ENCODE data around the gene SIGLEC10. TPM values are rescaled to one million over a fixed set of nuclear protein-coding genes. Genes with fewer than 3 reads are reported as not detected.
"Not testable (repeated sequence)": the region's sequence is repeated elsewhere in the genome, so short reads cannot be mapped to it uniquely, and the experiment has no call there.

Gene SIGLEC10
- total and polyA plus RNA-seq, 2 donors from 2014 or later = 0.34 to 33.8 TPM

DNA sequence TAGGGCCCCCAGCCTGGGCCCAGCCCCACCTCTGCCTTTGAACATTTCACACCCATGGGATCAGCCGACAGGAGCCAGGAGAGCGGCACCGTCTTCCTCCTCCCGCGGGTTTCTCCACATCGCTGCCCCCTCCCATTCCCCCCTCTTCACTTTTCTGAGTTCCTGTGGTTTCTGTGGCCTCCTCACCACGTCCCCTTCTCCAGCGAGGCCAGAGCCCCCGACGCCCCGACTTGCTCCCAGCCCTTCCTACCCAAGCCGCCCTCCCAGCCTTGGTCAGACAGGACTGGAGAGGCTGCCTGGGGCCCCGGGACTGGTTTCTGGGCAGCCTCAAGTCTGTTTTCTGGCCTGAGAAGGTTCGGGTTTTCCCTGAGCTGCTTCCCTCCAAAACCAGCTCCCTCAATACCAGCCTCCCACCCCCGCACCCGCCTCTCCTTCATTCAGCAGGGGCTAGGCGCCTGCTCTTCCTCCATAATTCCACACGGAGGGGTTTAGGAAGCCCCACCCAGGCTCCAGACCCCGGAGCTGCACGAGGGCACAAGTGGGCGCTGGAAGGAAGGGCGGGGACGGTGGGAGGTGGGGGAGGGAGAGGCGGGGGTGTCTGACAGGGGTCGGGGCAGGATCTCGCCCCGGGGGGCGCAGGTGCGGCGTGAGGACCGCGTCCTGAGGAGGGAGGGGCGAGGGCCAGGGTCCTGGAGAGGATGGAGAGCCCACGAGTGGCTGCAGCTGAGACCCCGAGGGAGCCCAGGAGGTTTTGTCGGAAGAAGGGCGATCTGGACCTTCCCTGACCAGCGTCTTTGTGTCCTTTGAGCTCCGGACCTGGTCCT, 4.0 kb upstream of the SIGLEC10 start:
- DNase-seq = no peak
- no peak overlapping the region for H3K4me3 ChIP-seq (ENCODE audit: low read length in 3 of 3)
- no peaks in the 10 kb centered on the region for H3K27me3 ChIP-seq (ENCODE audit: control insufficient read depth, insufficient read depth, low read length)
- no peak overlapping the region for H3K9ac ChIP-seq (ENCODE audit: low read length in 3 of 3)
- TF ChIP-seq CTCF (IDR thresholded peaks at IDR 0.05; ENCODE audit: borderline replicate concordance, extremely low read depth, insufficient read depth) = no peak
- H3K36me3 ChIP-seq (ENCODE audit: control insufficient read depth in 2 of 3, insufficient read depth in 3 of 3, low read length in 3 of 3) = no peaks in the 10 kb centered on the region
- FAIRE-seq = no peak
- no peak overlapping the region for H3K27ac ChIP-seq (ENCODE audit: low read depth in 2 of 2, low read length in 2 of 2)
- H3K9me3 ChIP-seq (ENCODE audit: control insufficient read depth in 2 of 3, insufficient read depth in 1 of 3, low read length in 3 of 3) = no peaks in the 10 kb centered on the region
- H3K4me1 ChIP-seq (ENCODE audit: control insufficient read depth in 2 of 3, insufficient read depth in 2 of 3, low read depth in 1 of 3, low read length in 3 of 3) = no peaks in the 10 kb centered on the region
- intact Hi-C loops (cut with DNase I) = no loop called here

DNA sequence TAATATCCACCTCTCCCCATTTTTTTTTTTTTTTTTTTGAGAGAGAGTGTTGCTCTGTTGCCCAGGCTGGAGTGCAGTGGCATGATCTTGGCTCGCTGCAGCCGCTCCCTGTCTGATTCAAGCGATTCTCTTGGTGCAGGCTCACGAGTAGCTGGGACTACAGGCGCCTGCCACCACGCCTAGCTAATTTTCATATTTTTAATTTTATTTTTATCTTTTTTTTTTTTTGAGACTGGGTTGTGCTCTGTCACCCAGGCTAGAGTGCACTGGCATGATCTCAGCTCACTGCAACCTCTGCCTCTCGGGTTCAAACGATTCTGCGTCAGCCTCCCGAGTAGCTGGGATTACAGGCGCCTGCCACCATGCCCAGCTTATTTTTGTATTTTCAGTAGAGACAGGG, 3.1 kb upstream of the SIGLEC10 start:
- H3K9me3 ChIP-seq (ENCODE audit: control insufficient read depth in 2 of 3, insufficient read depth in 1 of 3, low read length in 3 of 3); H3K36me3 ChIP-seq (ENCODE audit: control insufficient read depth in 2 of 3, insufficient read depth in 3 of 3, low read length in 3 of 3); H3K27ac ChIP-seq (ENCODE audit: low read depth in 2 of 2, low read length in 2 of 2); H3K9ac ChIP-seq (ENCODE audit: low read length in 3 of 3); H3K4me3 ChIP-seq (ENCODE audit: low read length in 3 of 3); H3K27me3 ChIP-seq (ENCODE audit: control insufficient read depth, insufficient read depth, low read length); H3K4me1 ChIP-seq (ENCODE audit: control insufficient read depth in 2 of 3, insufficient read depth in 2 of 3, low read depth in 1 of 3, low read length in 3 of 3); intact Hi-C loops (cut with DNase I); DNase-seq; FAIRE-seq: not testable (repeated sequence)

DNA sequence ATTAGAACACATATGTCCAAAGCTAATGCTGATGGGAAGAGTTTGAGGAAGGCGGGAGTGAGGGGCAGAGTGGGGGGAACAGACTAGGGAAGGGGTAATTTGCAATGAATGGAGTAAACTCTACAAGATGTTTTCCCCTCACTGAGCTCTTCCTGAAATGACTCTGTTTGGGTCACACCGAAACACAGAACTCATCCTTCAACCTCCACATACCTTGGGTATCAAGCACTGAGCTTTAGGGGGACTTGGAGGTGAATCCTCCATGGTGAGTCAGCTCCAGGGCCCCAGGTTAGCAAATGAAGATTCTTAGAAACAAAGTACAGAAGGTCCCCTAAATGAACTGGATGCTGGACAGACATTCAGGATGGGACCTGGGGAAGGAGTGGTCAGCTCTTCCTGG, 1.3 kb upstream of the SIGLEC10 start:
- Histone ChIP-seq H3K27ac (ENCODE audit: low read depth in 2 of 2, low read length in 2 of 2) (no peak overlapping the region), H3K36me3 (ENCODE audit: control insufficient read depth in 2 of 3, insufficient read depth in 3 of 3, low read length in 3 of 3) (no peaks in the 10 kb centered on the region), H3K4me3 (ENCODE audit: low read length in 3 of 3) (no peak overlapping the region), H3K27me3 (ENCODE audit: control insufficient read depth, insufficient read depth, low read length) (no peaks in the 10 kb centered on the region), H3K4me1 (ENCODE audit: control insufficient read depth in 2 of 3, insufficient read depth in 2 of 3, low read depth in 1 of 3, low read length in 3 of 3) (no peaks in the 10 kb centered on the region), H3K9ac (ENCODE audit: low read length in 3 of 3) (no peak overlapping the region), H3K9me3 (ENCODE audit: control insufficient read depth in 2 of 3, insufficient read depth in 1 of 3, low read length in 3 of 3) (no peaks in the 10 kb centered on the region)
- no peak for TF ChIP-seq CTCF (IDR thresholded peaks at IDR 0.05; ENCODE audit: borderline replicate concordance, extremely low read depth, insufficient read depth)
- no peak for DNase-seq
- no peak for FAIRE-seq
- intact Hi-C loops (cut with DNase I) = no loop called here

- Histone ChIP-seq H3K4me3 (ENCODE audit: low read length in 3 of 3) (no peak overlapping the region), H3K27me3 (ENCODE audit: control insufficient read depth, insufficient read depth, low read length) (no peaks in the 10 kb centered on the region), H3K4me1 (ENCODE audit: control insufficient read depth in 2 of 3, insufficient read depth in 2 of 3, low read depth in 1 of 3, low read length in 3 of 3) (no peaks in the 10 kb centered on the region), H3K9ac (ENCODE audit: low read length in 3 of 3) (no peak overlapping the region), H3K9me3 (ENCODE audit: control insufficient read depth in 2 of 3, insufficient read depth in 1 of 3, low read length in 3 of 3) (no peaks in the 10 kb centered on the region), H3K27ac (ENCODE audit: low read depth in 2 of 2, low read length in 2 of 2) (no peak overlapping the region), H3K36me3 (ENCODE audit: control insufficient read depth in 2 of 3, insufficient read depth in 3 of 3, low read length in 3 of 3) (no peaks in the 10 kb centered on the region)
- intact Hi-C loops (cut with DNase I) = no loop called here
- DNase-seq (peak in 1 of 5 donors; percentile 3), FAIRE-seq (no peak)
- TF ChIP-seq CTCF (IDR thresholded peaks at IDR 0.05; ENCODE audit: borderline replicate concordance, extremely low read depth, insufficient read depth) = no peak
These were observed 342 bp upstream of the SIGLEC10 start for GRCh38 chr19:51417810-51418157.

GRCh38 chr19:51416422-51416821, 1.0 kb downstream of the SIGLEC10 start:
- H3K4me3 ChIP-seq (ENCODE audit: low read length in 3 of 3); H3K36me3 ChIP-seq (ENCODE audit: control insufficient read depth in 2 of 3, insufficient read depth in 3 of 3, low read length in 3 of 3); intact Hi-C loops (cut with DNase I); FAIRE-seq; H3K27me3 ChIP-seq (ENCODE audit: control insufficient read depth, insufficient read depth, low read length); H3K27ac ChIP-seq (ENCODE audit: low read depth in 2 of 2, low read length in 2 of 2); H3K9ac ChIP-seq (ENCODE audit: low read length in 3 of 3); H3K9me3 ChIP-seq (ENCODE audit: control insufficient read depth in 2 of 3, insufficient read depth in 1 of 3, low read length in 3 of 3); H3K4me1 ChIP-seq (ENCODE audit: control insufficient read depth in 2 of 3, insufficient read depth in 2 of 3, low read depth in 1 of 3, low read length in 3 of 3): not testable (repeated sequence)
- DNase-seq = peak in 1 of 5 donors; percentile 66
